ENCODE results near the gene TMEM271.

GRCh38 chr4:533318-534100, 42.6 kb downstream of the TMEM271 start:
- TF ChIP-seq CTCF (IDR thresholded peaks at IDR 0.05 in 4 of 5, conservative IDR thresholded peaks at IDR 0.05 in 1 of 5) (no peak), POLR2A (IDR thresholded peaks at IDR 0.05) (no peak)

Data from gastrocnemius medialis (tissue), 4 donors.